GM21515 (cell line): Measurements from ENCODE around the gene PLLP.

Source experiments
- ATAC-seq: cut with Tn5 transposase; IDR thresholded peaks from one replicate; pipeline ENCODE4 v1.9.1; 2021; ENCODE audit not compliant: unreplicated experiment

The PLLP gene

GRCh38 chr16:57231821-57232350 lies 52.6 kb downstream of the PLLP start:
- ATAC-seq: no peak

GRCh38 chr16:57229079-57229478 lies 55.4 kb downstream of the PLLP start:
- ATAC-seq: no peak

GRCh38 chr16:57226701-57227621 lies 57.5 kb downstream of the PLLP start:
- no peak for ATAC-seq

GRCh38 chr16:57225978-57226377 lies 58.5 kb downstream of the PLLP start:
- no peak for ATAC-seq

- no peak for ATAC-seq
Observed at GRCh38 chr16:57224651-57225335, 59.7 kb downstream of the PLLP start.

GRCh38 chr16:57223057-57223456 lies 61.4 kb downstream of the PLLP start:
- ATAC-seq: no peak

- no peak for ATAC-seq
Observed at GRCh38 chr16:57216968-57217367, 67.5 kb downstream of the PLLP start.

GRCh38 chr16:57213462-57213861 lies 71.0 kb downstream of the PLLP start:
- no peak for ATAC-seq

GRCh38 chr16:57209780-57210179 lies 74.7 kb downstream of the PLLP start:
- no peak for ATAC-seq

- ATAC-seq: no peak
Observed at GRCh38 chr16:57208926-57209325, 75.5 kb downstream of the PLLP start.
